ENCODE measurements around the gene FAIM2.

Gene FAIM2

DNA sequence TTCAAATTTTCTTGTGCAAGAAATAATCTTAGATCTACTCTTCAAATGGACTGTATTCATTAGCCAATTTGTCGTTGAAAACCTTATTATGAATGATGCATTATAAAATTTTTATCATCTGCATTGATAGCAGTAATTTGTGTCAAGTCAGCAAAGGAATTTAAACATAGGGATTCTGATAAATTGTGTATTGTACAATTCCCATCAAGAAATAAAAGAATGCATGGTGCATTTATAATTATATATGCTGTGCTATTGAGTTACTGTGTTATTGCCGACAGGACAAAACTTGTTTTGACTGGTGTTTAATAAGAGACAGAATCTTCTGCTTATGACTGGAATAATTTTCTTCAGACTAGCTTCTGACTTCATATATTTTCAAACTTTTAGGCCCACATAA lies 57.7 kb downstream of the FAIM2 start:
- no peak for TF ChIP-seq CTCF (IDR thresholded peaks at IDR 0.05)

DNA sequence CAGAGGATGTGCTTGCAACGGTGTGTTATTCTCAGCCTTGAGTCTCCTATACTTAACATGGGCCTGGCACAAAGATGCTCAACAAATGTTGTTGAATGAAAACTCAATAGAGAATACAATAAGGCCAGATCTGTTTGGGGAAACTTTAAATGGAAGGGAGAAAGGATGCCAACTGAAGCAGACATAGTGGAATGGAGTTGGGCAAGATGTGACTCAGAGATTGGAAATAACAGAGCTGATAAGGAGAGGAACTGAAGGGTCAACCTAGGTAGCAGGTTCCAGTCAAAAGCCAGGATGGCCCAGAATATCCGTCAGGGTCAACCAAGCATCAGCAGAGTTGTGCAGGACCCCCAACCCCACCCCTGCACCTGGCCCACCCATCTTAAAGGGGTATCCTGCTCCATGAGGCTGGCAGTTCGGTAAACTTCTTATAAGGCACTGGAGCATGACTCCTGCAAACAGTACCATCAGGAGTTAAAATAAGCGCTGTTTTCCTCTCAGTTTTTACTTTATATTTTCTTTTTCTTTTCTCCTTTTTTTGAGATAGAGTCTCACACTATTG lies 59.7 kb downstream of the FAIM2 start:
- no peak for TF ChIP-seq CTCF (IDR thresholded peaks at IDR 0.05)

DNA sequence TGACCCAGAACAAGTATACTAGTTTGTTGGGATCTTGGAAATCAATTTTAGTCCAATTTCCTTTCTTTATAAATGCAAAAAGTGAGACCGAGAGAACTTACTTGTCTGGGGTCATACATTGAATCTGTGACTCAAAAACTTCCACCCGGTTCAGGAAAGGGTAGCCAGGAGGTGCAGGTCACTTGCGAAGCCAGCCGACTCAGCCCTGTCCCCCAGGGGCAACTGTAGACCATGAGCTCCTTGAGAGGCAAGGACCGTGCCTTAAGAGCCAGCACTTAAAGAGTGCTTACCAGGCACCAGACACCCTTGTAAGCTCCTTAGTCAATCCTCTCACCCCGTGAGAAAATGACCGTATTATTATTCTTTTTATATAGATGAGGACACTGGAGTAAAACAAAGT lies 60.3 kb downstream of the FAIM2 start:
- TF ChIP-seq CTCF (IDR thresholded peaks at IDR 0.05), result no peak

DNA sequence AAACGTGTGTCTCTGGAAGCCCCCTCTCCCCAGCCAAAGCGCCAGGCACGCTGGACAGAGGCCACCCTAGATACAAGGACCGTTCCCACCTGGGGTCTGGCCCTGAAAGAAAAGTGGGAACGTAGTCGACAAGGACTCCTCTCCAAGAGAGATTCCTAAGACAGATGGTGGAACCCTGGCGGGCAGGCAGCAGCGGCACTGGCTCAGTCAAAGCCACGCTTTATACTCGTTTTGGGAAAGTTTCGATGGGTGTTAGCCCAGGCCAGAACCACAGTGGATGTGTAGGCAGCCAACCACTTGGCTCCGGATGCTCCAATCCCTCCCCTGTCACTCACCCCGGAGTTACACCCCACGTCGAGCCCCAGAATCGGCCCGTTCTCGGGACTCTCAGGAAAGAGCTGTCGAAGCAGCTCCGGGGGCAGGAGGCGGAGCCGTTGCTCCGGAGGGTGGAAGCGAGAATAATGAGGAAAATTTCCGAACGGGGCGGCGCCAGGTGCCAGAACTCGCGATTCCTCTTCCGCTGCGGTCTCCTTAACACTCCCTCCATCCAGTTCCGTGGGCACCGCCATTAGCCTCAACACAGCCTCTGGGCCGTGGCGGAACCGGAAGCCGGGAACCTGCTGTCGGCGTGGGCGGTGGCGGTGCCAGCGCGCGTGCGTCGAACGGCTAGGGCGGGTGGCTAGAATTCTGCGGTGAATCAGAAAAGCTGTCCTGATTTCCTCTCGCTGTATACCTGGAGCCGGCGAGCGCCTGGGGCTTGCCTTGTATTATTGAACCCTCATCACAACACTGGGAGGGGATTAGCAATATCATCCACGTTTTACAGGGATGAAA lies 61.0 kb downstream of the FAIM2 start, which contains the start of gene BCDIN3D:
BCDIN3D (minus strand) TSS at position 588 of the 834 bp plus-strand sequence; CDS start at position 569, 19 bp downstream.
- TF ChIP-seq CTCF (IDR thresholded peaks at IDR 0.05), result no peak

DNA sequence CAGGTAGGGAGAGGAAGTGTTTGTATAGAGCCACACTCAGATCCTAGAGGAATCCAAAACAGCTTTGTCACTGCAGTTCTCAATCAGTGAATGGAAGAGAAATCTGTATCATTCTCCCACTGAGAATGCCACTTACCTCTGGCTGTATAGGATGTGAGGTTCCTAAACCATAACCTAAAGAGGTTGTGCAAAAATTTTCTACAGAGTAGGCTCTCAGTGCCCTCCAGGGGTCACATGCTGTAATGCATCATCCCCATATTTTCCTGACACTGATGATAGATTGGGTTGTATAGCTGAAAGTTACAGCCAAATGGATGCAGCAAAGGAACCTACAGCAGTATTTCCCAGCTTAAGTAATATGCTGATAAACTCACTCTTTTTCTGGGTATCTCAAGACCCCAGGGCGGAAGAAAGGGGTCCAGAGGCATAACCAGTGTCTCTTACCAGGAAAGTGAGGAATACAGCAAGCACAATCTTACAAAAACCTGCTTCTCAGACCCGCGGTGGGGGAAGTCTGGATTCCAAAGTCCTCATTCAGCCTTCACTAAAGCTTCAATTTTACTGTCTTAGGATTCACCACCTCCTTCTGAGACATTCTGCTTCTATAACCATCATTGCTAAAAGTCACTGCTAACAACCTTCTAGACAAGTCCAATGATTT lies 64.6 kb downstream of the FAIM2 start:
- peak; percentile 57 for TF ChIP-seq CTCF (IDR thresholded peaks at IDR 0.05)

DNA sequence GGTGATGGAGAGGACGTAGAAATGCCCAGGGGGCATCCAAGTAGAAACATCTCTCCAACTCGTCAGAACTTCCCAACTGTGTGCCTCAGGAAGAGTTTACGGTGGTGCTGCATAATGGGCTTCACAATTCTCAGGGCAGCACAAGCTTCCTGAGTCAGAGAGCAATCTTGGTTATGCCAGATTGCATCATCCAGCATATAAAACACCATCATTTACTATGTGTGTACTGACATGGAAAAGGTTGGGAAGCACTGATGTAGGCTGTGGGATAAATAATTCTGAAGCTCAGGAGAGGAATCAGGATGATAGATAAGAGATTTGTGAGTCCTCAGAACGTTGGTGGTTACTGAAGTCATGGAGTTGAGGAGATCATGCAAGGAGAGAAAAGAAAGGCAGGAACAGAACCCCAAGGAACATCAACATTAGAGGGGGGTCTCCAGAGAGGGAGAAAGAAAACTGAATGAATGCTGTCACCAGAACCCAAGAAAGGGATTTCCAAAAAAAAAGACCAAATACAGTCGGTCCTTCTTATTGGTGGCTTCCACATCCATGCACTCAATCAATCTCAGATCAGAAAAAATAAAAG lies 70.8 kb downstream of the FAIM2 start:
- TF ChIP-seq CTCF (IDR thresholded peaks at IDR 0.05), result no peak

DNA sequence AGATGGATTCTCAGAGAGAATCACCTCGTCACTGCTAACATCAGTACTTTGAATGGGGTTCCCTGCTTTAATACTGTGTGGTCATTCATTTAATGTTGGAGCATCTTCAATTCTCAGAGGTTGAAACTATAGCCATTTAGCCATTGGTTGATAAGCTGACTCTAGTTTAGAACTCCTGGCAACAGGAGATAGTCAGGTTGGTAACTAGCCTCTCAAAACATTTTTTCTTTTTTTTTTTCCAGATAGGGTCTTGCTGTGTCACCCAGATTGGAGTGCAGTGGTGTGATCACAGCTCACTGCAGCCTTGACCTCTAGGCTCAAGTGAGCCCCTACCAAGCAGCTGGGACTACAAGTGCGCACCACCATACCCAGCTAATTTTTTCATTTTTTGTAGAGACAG lies 72.0 kb downstream of the FAIM2 start:
- no peak for TF ChIP-seq CTCF (IDR thresholded peaks at IDR 0.05)
